Natural killer cell treated with Interleukin-12 subunit alpha and Interleukin-12 subunit beta and Interleukin-15 and Interleukin-18, amount 100 ng/mL, for 72 hours (primary cell): ENCODE data around the gene C1orf174. TPM values are rescaled to one million over a fixed set of nuclear protein-coding genes. Genes with fewer than 3 reads are reported as not detected.

Source experiments
- ATAC-seq, 2 donors: fragments of 150-1000 bp; cut with Tn5 transposase in 1 of 2; sonication (Bioruptor Pico), chemical (Tn5 transposase) in 1 of 2; 2 replicates each; pipeline ENCODE4 v1.10.0; 2021
- DNase-seq: peaks from one replicate; pipeline ENCODE4 v3.0.0; 2022; ENCODE audit warnings: low spot score
- H3K27ac Mint-ChIP-seq, 2 donors: 1 replicate in 1 of 2; 2 replicates in 1 of 2; pipeline ENCODE4 v1.8.0; 2022; ENCODE audit warnings: mixed read lengths in 2 of 2, mild to moderate bottlenecking in 1 of 2, moderate library complexity in 1 of 2
- H3K27me3 Mint-ChIP-seq, 2 donors: 1 replicate in 1 of 2; 2 replicates in 1 of 2; pipeline ENCODE4 v1.8.0; 2022; ENCODE audit warnings: mixed read lengths in 2 of 2
- H3K36me3 Mint-ChIP-seq: one replicate; pipeline ENCODE4 v1.8.0; 2022; ENCODE audit warnings: mixed read lengths
- H3K4me1 Mint-ChIP-seq, 2 donors: 1 replicate in 1 of 2; 2 replicates in 1 of 2; pipeline ENCODE4 v1.8.0; 2022; ENCODE audit warnings: low read depth in 2 of 2, mixed read lengths in 2 of 2, mild to moderate bottlenecking in 1 of 2
- H3K4me3 Mint-ChIP-seq: one replicate; pipeline ENCODE4 v1.8.0; 2022; ENCODE audit warnings: mixed read lengths
- H3K9me3 Mint-ChIP-seq: 2 replicates; pipeline ENCODE4 v1.8.0; 2022; ENCODE audit warnings: mixed read lengths
- total RNA-seq, 2 donors: library from RNA; stranded (reverse); gene quantifications; one replicate each; pipeline ENCODE4 v1.2.3, GENCODE V29; 2022

C1orf174 gene
- total RNA-seq, 2 donors from 2014 or later = 31.0 to 34.6 TPM

- no peaks in the 10 kb centered on the region for H3K9me3 Mint-ChIP-seq
- peaks cover 15% of the 10 kb centered on the region for H3K36me3 Mint-ChIP-seq
- ATAC-seq (no peak), DNase-seq (no peak)
- H3K27ac Mint-ChIP-seq = no peak overlapping the region
- no peaks in the 10 kb centered on the region for H3K27me3 Mint-ChIP-seq
- H3K4me1 Mint-ChIP-seq = no peaks in the 10 kb centered on the region
- H3K4me3 Mint-ChIP-seq = no peak overlapping the region
Observed at GRCh38 chr1:3874736-3875135, 25.3 kb downstream of the C1orf174 start.

- ATAC-seq = no peak
- no peak overlapping the region for H3K4me3 Mint-ChIP-seq
- H3K4me1 Mint-ChIP-seq = peaks cover 0 to 4% of the 10 kb centered on the region in 2 donors
- H3K27ac Mint-ChIP-seq = no peak overlapping the region
- no peaks in the 10 kb centered on the region for H3K27me3 Mint-ChIP-seq
- H3K36me3 Mint-ChIP-seq = peaks cover 9% of the 10 kb centered on the region
- no peaks in the 10 kb centered on the region for H3K9me3 Mint-ChIP-seq
- no peak for DNase-seq
Observed at GRCh38 chr1:3872546-3872945, 27.5 kb downstream of the C1orf174 start.

- Mint-ChIP-seq H3K27ac (no peak overlapping the region), H3K27me3 (no peaks in the 10 kb centered on the region)
Observed at GRCh38 chr1:3871451-3871805, 28.6 kb downstream of the C1orf174 start.

GRCh38 chr1:3869751-3870301, 30.2 kb downstream of the C1orf174 start:
- no peak for DNase-seq
- Mint-ChIP-seq H3K27ac (no peak overlapping the region), H3K4me3 (no peak overlapping the region), H3K9me3 (no peaks in the 10 kb centered on the region), H3K36me3 (peaks cover 4% of the 10 kb centered on the region), H3K27me3 (no peaks in the 10 kb centered on the region), H3K4me1 (peaks cover 0 to 6% of the 10 kb centered on the region in 2 donors)
- ATAC-seq = no peak

More at GRCh38 chr1:3871451-3871805, 28.6 kb downstream of the C1orf174 start:
- H3K36me3 Mint-ChIP-seq = peaks cover 9% of the 10 kb centered on the region
- no peak overlapping the region for H3K4me3 Mint-ChIP-seq
- ATAC-seq = no peak
- no peaks in the 10 kb centered on the region for H3K9me3 Mint-ChIP-seq
- H3K4me1 Mint-ChIP-seq = peaks cover 0 to 6% of the 10 kb centered on the region in 2 donors
- DNase-seq = no peak

- peaks cover 4% of the 10 kb centered on the region for H3K36me3 Mint-ChIP-seq
- H3K27ac Mint-ChIP-seq = peak overlapping the region in 1 of 2 donors; percentile 86
- DNase-seq (no peak), ATAC-seq (peak in 1 of 2 donors; percentile 36)
- H3K27me3 Mint-ChIP-seq = no peaks in the 10 kb centered on the region
- no peaks in the 10 kb centered on the region for H3K9me3 Mint-ChIP-seq
- H3K4me3 Mint-ChIP-seq = no peak overlapping the region
- peaks cover 0 to 6% of the 10 kb centered on the region in 2 donors for H3K4me1 Mint-ChIP-seq
Observed at GRCh38 chr1:3868464-3869006, 31.5 kb downstream of the C1orf174 start.

GRCh38 chr1:3865606-3866160, 34.4 kb downstream of the C1orf174 start:
- Mint-ChIP-seq H3K27ac (no peak overlapping the region), H3K36me3 (peaks cover 4% of the 10 kb centered on the region), H3K4me3 (no peak overlapping the region), H3K27me3 (no peaks in the 10 kb centered on the region), H3K4me1 (peaks cover 0 to 6% of the 10 kb centered on the region in 2 donors), H3K9me3 (no peaks in the 10 kb centered on the region)
- no peak for ATAC-seq
- DNase-seq = no peak

- DNase-seq (no peak), ATAC-seq (no peak)
- Mint-ChIP-seq H3K27me3 (no peaks in the 10 kb centered on the region), H3K36me3 (peaks cover 4% of the 10 kb centered on the region), H3K4me1 (peaks cover 0 to 6% of the 10 kb centered on the region in 2 donors), H3K9me3 (no peaks in the 10 kb centered on the region), H3K4me3 (no peak overlapping the region), H3K27ac (no peak overlapping the region)
Observed at GRCh38 chr1:3864884-3865283, 35.2 kb downstream of the C1orf174 start.

- ATAC-seq (no peak), DNase-seq (no peak)
- no peaks in the 10 kb centered on the region for H3K36me3 Mint-ChIP-seq
- H3K9me3 Mint-ChIP-seq = no peaks in the 10 kb centered on the region
- no peak overlapping the region for H3K27ac Mint-ChIP-seq
- peaks cover 0 to 2% of the 10 kb centered on the region in 2 donors for H3K4me1 Mint-ChIP-seq
- no peak overlapping the region for H3K4me3 Mint-ChIP-seq
- H3K27me3 Mint-ChIP-seq = no peaks in the 10 kb centered on the region
Observed at GRCh38 chr1:3863231-3863935, 36.7 kb downstream of the C1orf174 start.

GRCh38 chr1:3858231-3858981, 41.7 kb downstream of the C1orf174 start:
- no peak for DNase-seq
- Mint-ChIP-seq H3K27ac (peak overlapping the region in 1 of 2 donors; percentile 33), H3K4me3 (peak overlapping the region; percentile 49), H3K27me3 (no peaks in the 10 kb centered on the region), H3K4me1 (peaks cover 7 to 11% of the 10 kb centered on the region in 2 donors), H3K36me3 (no peaks in the 10 kb centered on the region), H3K9me3 (no peaks in the 10 kb centered on the region)
- no peak for ATAC-seq

- peak overlapping the region; percentile 79 to 90 for H3K27ac Mint-ChIP-seq
- H3K27me3 Mint-ChIP-seq = no peaks in the 10 kb centered on the region
- ATAC-seq = no peak
- H3K36me3 Mint-ChIP-seq = no peaks in the 10 kb centered on the region
- DNase-seq = no peak
- peaks cover 7 to 15% of the 10 kb centered on the region in 2 donors for H3K4me1 Mint-ChIP-seq
- no peaks in the 10 kb centered on the region for H3K9me3 Mint-ChIP-seq
- no peak overlapping the region for H3K4me3 Mint-ChIP-seq
Observed at GRCh38 chr1:3857791-3858129, 42.3 kb downstream of the C1orf174 start.

GRCh38 chr1:3856923-3857790, 42.9 kb downstream of the C1orf174 start, which contains the start of the genes CEP104 and DFFB:
Gene CEP104 (minus strand): TSS chr1:3857211. CDS start chr1:3852407, 4,804 bp downstream.
Gene DFFB (plus strand): TSS chr1:3857476. CDS start chr1:3857604, 128 bp downstream.
- no peaks in the 10 kb centered on the region for H3K9me3 Mint-ChIP-seq
- H3K27ac Mint-ChIP-seq = peak within 1 kb of the TSS; percentile 79 to 90
- no peaks in the 10 kb centered on the region for H3K27me3 Mint-ChIP-seq
- DNase-seq = peak; percentile 92
- peak; percentile 90 to 92 for ATAC-seq
- H3K4me3 Mint-ChIP-seq = peak within 1 kb of the TSS; percentile 97
- peaks cover 7 to 17% of the 10 kb centered on the region in 2 donors for H3K4me1 Mint-ChIP-seq
- no peaks in the 10 kb centered on the region for H3K36me3 Mint-ChIP-seq

- ATAC-seq (no peak), DNase-seq (no peak)
- Mint-ChIP-seq H3K4me3 (no peak overlapping the region), H3K27me3 (no peaks in the 10 kb centered on the region), H3K27ac (no peak overlapping the region), H3K4me1 (peaks cover 7 to 17% of the 10 kb centered on the region in 2 donors), H3K36me3 (peaks cover 4% of the 10 kb centered on the region), H3K9me3 (no peaks in the 10 kb centered on the region)
Observed at GRCh38 chr1:3852711-3853485, 47.2 kb downstream of the C1orf174 start.
